A549 (cell line): Measurements from ENCODE around the gene GUCY2D.

Source experiments
- BHLHE40 ChIP-seq: IDR thresholded peaks from 2 replicates; pipeline ENCODE4 v1.6.1; 2012; ENCODE audit warnings: low read depth, low read length, inconsistent platforms
- CEBPB ChIP-seq, 2 experiments: fragments of >200 bp in 1 of 2; sonication (Bioruptor Twin) in 1 of 2; formaldehyde crosslinking in 1 of 2; IDR thresholded peaks; 2 replicates each; pipeline ENCODE4 v1.6.1; 2012 to 2016
- EP300 ChIP-seq, 2 experiments: fragments of >200 bp; sonication (Bioruptor Twin); formaldehyde crosslinking; IDR thresholded peaks; 2 replicates in 1 of 2; 3 replicates in 1 of 2; pipeline ENCODE4 v1.6.1; 2016 to 2017
- ESRRA ChIP-seq: fragments of 150-350 bp; IDR thresholded peaks from 2 replicates; pipeline ENCODE4 v1.6.1; 2014; ENCODE audit warnings: mild to moderate bottlenecking, low read length, borderline replicate concordance
- JUN ChIP-seq, 2 experiments: fragments of >200 bp; sonication (Bioruptor Twin); formaldehyde crosslinking; IDR thresholded peaks; 2 replicates in 1 of 2; 3 replicates in 1 of 2; pipeline ENCODE4 v1.6.1; 2016 to 2017
- MAFK ChIP-seq: fragments of 450-650 bp; IDR thresholded peaks from 2 replicates; pipeline ENCODE4 v1.6.1; 2014; ENCODE audit not compliant: partially characterized antibody
- RFX5 ChIP-seq: fragments of 450-650 bp; IDR thresholded peaks from 2 replicates; pipeline ENCODE4 v1.7.1; 2014; ENCODE audit warnings: antibody characterized with exemption, mild to moderate bottlenecking, moderate library complexity
- ZFP36 ChIP-seq: fragments of 450-650 bp; IDR thresholded peaks from 2 replicates; pipeline ENCODE4 v1.6.1; 2014; ENCODE audit warnings: borderline replicate concordance; ENCODE audit not compliant: partially characterized antibody
- ZNF302 ChIP-seq: fragments of 250-450 bp; sonication (Bioruptor Pico); IDR thresholded peaks from 2 replicates; pipeline ENCODE4 v1.9.0; 2021; ENCODE audit warnings: inconsistent platforms, mild to moderate bottlenecking, moderate library complexity
- ZSCAN20 ChIP-seq: fragments of 250-450 bp; sonication (Bioruptor Pico); IDR thresholded peaks from 2 replicates; pipeline ENCODE4 v1.8.0; 2022; ENCODE audit warnings: mild to moderate bottlenecking, moderate library complexity
- TF ChIP-seq, protein P1 (sequence below): fragments of >200 bp; sonication (Bioruptor Twin); formaldehyde crosslinking; IDR thresholded peaks from 3 replicates; pipeline ENCODE4 v1.5.1; 2016
- TF ChIP-seq, protein P2 (sequence below): fragments of 200-600 bp; sonication (generic); IDR thresholded peaks from 2 replicates; pipeline ENCODE4 v1.6.1; 2016; ENCODE audit warnings: antibody characterized with exemption, mild to moderate bottlenecking, moderate library complexity
- TF ChIP-seq, protein P3 (sequence below): fragments of 250-450 bp; sonication (Bioruptor Pico); IDR thresholded peaks from 2 replicates; pipeline ENCODE4 v1.5.0; 2021; ENCODE audit warnings: mild to moderate bottlenecking, moderate library complexity, borderline replicate concordance
- TF ChIP-seq, protein P4 (sequence below): fragments of 450-650 bp; IDR thresholded peaks from 2 replicates; pipeline ENCODE4 v1.6.1; 2014; ENCODE audit warnings: antibody characterized with exemption

DNA sequence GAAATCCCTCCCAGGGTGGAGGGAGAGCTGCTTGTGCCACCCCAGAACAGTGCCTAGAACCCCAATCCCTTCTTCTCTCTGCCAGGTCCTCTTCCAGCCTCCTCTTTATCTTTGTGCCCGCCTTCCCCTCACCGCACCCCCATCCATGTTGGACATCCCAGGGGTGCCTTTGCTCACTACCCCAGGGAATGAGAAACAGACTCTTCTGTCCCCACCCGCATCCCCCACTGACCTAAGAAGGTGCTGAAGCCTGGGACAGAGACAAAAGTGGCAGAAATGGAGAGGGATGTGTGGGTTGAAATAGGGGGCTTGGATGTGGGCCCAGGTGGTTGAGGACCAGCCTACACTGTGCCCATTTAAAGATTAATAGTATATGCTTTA lies 53.4 kb downstream of the GUCY2D start:
- TF ChIP-seq, protein P1, sequence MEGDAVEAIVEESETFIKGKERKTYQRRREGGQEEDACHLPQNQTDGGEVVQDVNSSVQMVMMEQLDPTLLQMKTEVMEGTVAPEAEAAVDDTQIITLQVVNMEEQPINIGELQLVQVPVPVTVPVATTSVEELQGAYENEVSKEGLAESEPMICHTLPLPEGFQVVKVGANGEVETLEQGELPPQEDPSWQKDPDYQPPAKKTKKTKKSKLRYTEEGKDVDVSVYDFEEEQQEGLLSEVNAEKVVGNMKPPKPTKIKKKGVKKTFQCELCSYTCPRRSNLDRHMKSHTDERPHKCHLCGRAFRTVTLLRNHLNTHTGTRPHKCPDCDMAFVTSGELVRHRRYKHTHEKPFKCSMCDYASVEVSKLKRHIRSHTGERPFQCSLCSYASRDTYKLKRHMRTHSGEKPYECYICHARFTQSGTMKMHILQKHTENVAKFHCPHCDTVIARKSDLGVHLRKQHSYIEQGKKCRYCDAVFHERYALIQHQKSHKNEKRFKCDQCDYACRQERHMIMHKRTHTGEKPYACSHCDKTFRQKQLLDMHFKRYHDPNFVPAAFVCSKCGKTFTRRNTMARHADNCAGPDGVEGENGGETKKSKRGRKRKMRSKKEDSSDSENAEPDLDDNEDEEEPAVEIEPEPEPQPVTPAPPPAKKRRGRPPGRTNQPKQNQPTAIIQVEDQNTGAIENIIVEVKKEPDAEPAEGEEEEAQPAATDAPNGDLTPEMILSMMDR = no peak
- TF ChIP-seq ZNF302 (CRISPR knock-in tag) = no peak
- TF ChIP-seq EP300 (IDR thresholded peaks at IDR 0.05) = no peak
- no peak for TF ChIP-seq MAFK
- TF ChIP-seq JUN (IDR thresholded peaks at IDR 0.05) = no peak
- no peak for TF ChIP-seq RFX5
- TF ChIP-seq BHLHE40 = no peak
- no peak for TF ChIP-seq ZFP36
- TF ChIP-seq CEBPB (IDR thresholded peaks at IDR 0.05) = no peak
- no peak for TF ChIP-seq ZSCAN20
- TF ChIP-seq, protein P2, sequence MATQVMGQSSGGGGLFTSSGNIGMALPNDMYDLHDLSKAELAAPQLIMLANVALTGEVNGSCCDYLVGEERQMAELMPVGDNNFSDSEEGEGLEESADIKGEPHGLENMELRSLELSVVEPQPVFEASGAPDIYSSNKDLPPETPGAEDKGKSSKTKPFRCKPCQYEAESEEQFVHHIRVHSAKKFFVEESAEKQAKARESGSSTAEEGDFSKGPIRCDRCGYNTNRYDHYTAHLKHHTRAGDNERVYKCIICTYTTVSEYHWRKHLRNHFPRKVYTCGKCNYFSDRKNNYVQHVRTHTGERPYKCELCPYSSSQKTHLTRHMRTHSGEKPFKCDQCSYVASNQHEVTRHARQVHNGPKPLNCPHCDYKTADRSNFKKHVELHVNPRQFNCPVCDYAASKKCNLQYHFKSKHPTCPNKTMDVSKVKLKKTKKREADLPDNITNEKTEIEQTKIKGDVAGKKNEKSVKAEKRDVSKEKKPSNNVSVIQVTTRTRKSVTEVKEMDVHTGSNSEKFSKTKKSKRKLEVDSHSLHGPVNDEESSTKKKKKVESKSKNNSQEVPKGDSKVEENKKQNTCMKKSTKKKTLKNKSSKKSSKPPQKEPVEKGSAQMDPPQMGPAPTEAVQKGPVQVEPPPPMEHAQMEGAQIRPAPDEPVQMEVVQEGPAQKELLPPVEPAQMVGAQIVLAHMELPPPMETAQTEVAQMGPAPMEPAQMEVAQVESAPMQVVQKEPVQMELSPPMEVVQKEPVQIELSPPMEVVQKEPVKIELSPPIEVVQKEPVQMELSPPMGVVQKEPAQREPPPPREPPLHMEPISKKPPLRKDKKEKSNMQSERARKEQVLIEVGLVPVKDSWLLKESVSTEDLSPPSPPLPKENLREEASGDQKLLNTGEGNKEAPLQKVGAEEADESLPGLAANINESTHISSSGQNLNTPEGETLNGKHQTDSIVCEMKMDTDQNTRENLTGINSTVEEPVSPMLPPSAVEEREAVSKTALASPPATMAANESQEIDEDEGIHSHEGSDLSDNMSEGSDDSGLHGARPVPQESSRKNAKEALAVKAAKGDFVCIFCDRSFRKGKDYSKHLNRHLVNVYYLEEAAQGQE = no peak
- no peak for TF ChIP-seq ESRRA
- TF ChIP-seq, protein P3, sequence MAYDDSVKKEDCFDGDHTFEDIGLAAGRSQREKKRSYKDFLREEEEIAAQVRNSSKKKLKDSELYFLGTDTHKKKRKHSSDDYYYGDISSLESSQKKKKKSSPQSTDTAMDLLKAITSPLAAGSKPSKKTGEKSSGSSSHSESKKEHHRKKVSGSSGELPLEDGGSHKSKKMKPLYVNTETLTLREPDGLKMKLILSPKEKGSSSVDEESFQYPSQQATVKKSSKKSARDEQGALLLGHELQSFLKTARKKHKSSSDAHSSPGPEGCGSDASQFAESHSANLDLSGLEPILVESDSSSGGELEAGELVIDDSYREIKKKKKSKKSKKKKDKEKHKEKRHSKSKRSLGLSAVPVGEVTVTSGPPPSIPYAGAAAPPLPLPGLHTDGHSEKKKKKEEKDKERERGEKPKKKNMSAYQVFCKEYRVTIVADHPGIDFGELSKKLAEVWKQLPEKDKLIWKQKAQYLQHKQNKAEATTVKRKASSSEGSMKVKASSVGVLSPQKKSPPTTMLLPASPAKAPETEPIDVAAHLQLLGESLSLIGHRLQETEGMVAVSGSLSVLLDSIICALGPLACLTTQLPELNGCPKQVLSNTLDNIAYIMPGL (CRISPR knock-in tag) = no peak
- TF ChIP-seq, protein P4, sequence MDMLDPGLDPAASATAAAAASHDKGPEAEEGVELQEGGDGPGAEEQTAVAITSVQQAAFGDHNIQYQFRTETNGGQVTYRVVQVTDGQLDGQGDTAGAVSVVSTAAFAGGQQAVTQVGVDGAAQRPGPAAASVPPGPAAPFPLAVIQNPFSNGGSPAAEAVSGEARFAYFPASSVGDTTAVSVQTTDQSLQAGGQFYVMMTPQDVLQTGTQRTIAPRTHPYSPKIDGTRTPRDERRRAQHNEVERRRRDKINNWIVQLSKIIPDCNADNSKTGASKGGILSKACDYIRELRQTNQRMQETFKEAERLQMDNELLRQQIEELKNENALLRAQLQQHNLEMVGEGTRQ = no peak
